ENCODE results near the gene IYD.

GRCh38 chr6:150380256-150380655 lies 11.4 kb downstream of the IYD start:
- TF ChIP-seq CTCF (IDR thresholded peaks at IDR 0.05) (no peak), POLR2A (IDR thresholded peaks at IDR 0.05) (no peak)

Measured in ovary (tissue), 3 donors.